Astrocyte of the spinal cord (primary cell): Measurements from ENCODE around the gene CENPB.

Experiments used
- DNase-seq: peaks from one replicate; pipeline ENCODE4 v3.0.0; 2011; ENCODE audit warnings: low read depth, low spot score
- H3K4me3 ChIP-seq: 2 replicates; pipeline ENCODE4 v1.5.1; 2011; ENCODE audit warnings: low read depth, mild to moderate bottlenecking, low read length, moderate library complexity
- CTCF ChIP-seq: IDR thresholded peaks from 2 replicates; pipeline ENCODE4 v1.5.1; 2012; ENCODE audit warnings: low read depth, mild to moderate bottlenecking, low read length, inconsistent platforms
- in situ Hi-C: cut with HindIII; loops from 2 replicates; pipeline ENCODE4 v1.10.0; 2017; ENCODE audit warnings: low sequenced_read_pairs

Gene CENPB

GRCh38 chr20:3751675-3752385 lies 34.7 kb downstream of the CENPB start:
- in situ Hi-C loops, result no loop called here
- no peak overlapping the region for H3K4me3 ChIP-seq
- DNase-seq, result no peak
- TF ChIP-seq CTCF, result no peak

GRCh38 chr20:3751305-3751674 lies 35.2 kb downstream of the CENPB start:
- peak; percentile 15 for TF ChIP-seq CTCF
- in situ Hi-C loops, result no loop called here
- no peak for DNase-seq
- H3K4me3 ChIP-seq, result no peak overlapping the region

- no peak for DNase-seq
- in situ Hi-C loops, result no loop called here
- peak overlapping the region; percentile 10 for H3K4me3 ChIP-seq
- TF ChIP-seq CTCF, result peak; percentile 60
Observed at GRCh38 chr20:3749689-3750531, 36.6 kb downstream of the CENPB start.

- in situ Hi-C loops, result no loop called here
- H3K4me3 ChIP-seq, result no peak overlapping the region
- no peak for TF ChIP-seq CTCF
- no peak for DNase-seq
Observed at GRCh38 chr20:3749087-3749688, 37.4 kb downstream of the CENPB start.

- in situ Hi-C loops, result no loop called here
- TF ChIP-seq CTCF, result no peak
- DNase-seq, result no peak
- no peak overlapping the region for H3K4me3 ChIP-seq
Observed at GRCh38 chr20:3748073-3748472, 38.5 kb downstream of the CENPB start.

- TF ChIP-seq CTCF, result no peak
- in situ Hi-C loops, result no loop called here
- no peak for DNase-seq
Observed at GRCh38 chr20:3747471-3747870, 39.1 kb downstream of the CENPB start.

More at GRCh38 chr20:3747471-3747870, 39.1 kb downstream of the CENPB start:
- H3K4me3 ChIP-seq, result no peak overlapping the region
